Smooth muscle cell (in vitro differentiated cells): ENCODE results near the gene AGBL2. TPM values are rescaled to one million over a fixed set of nuclear protein-coding genes. Genes with fewer than 3 reads are reported as not detected.

Experiments
- DNase-seq: peaks from one replicate; lab custom pipeline; 2025; ENCODE audit not compliant: unreplicated experiment; lab: John Stamatoyannopoulos, UW
- H2AFZ ChIP-seq: fragments of 200-600 bp; sonication (generic); 2 replicates; pipeline ENCODE4 v1.6.0; 2016; ENCODE audit warnings: antibody characterized with exemption, low read depth, mild to moderate bottlenecking
- H3F3A ChIP-seq: fragments of 200-600 bp; sonication (generic); 2 replicates; pipeline ENCODE4 v1.6.0; 2017; ENCODE audit warnings: antibody characterized with exemption, low read depth
- H3K27ac ChIP-seq: fragments of 200-600 bp; sonication (generic); 2 replicates; pipeline ENCODE4 v1.5.1; 2016; ENCODE audit warnings: low read depth, mild to moderate bottlenecking
- H3K27me3 ChIP-seq: fragments of 200-600 bp; sonication (generic); 2 replicates; pipeline ENCODE4 v1.6.1; 2016; ENCODE audit warnings: low read depth, mild to moderate bottlenecking
- H3K36me3 ChIP-seq: fragments of 200-600 bp; sonication (generic); 2 replicates; pipeline ENCODE4 v1.5.1; 2016; ENCODE audit warnings: low read depth
- H3K4me1 ChIP-seq: fragments of 200-600 bp; sonication (generic); 2 replicates; pipeline ENCODE4 v1.5.1; 2016; ENCODE audit warnings: low read depth
- H3K4me2 ChIP-seq: fragments of 200-600 bp; sonication (generic); 2 replicates; pipeline ENCODE4 v1.6.0; 2016; ENCODE audit warnings: mild to moderate bottlenecking
- H3K4me3 ChIP-seq: fragments of 200-600 bp; sonication (generic); 2 replicates; pipeline ENCODE4 v1.5.1; 2016; ENCODE audit warnings: mild to moderate bottlenecking
- H3K79me2 ChIP-seq: fragments of 200-600 bp; sonication (generic); 2 replicates; pipeline ENCODE4 v1.6.0; 2016; ENCODE audit warnings: low read depth, mild to moderate bottlenecking
- H3K9ac ChIP-seq: fragments of 200-600 bp; sonication (generic); 2 replicates; pipeline ENCODE4 v1.6.0; 2016; ENCODE audit warnings: low read depth
- H3K9me3 ChIP-seq: fragments of 200-600 bp; sonication (generic); replicated peaks from 2 replicates; pipeline ENCODE4 v1.5.1; 2016; ENCODE audit warnings: low read depth
- H4K20me1 ChIP-seq: fragments of 200-600 bp; sonication (generic); 2 replicates; pipeline ENCODE4 v1.6.0; 2016; ENCODE audit warnings: low read depth
- CTCF ChIP-seq: fragments of 200-600 bp; sonication (generic); IDR thresholded peaks from 2 replicates; pipeline ENCODE4 v1.5.1; 2017; ENCODE audit warnings: borderline replicate concordance, mild to moderate bottlenecking, antibody characterized with exemption; ENCODE audit not compliant: insufficient read depth, poor library complexity, severe bottlenecking
- WGBS: methylation state at CpG from one replicate; pipeline ENCODE4 v1.1.7; 2016; ENCODE audit warnings: low lambda C conversion rate; 5-methylcytosine and 5-hydroxymethylcytosine counted together
- polyA plus RNA-seq: library from polyadenylated mRNA; unstranded; fragments of >200 nt; fragmentation: Nextera tagmentation; extraction: Ambion mirVana; gene quantifications from 2 replicates; pipeline ENCODE4 v1.2.1, GENCODE V29; 2016
- total RNA-seq: library from RNA; depleted of rRNA; stranded (reverse); fragments of >200 nt; gene quantifications from 2 replicates; pipeline ENCODE4 v1.2.3, GENCODE V29; 2014

Gene AGBL2
- total and polyA plus RNA-seq, 2 experiments from 2014 or later: 1.1 TPM; not detected in 1

GRCh38 chr11:47724041-47724729 is 9.0 kb upstream of the AGBL2 start:
- H3K36me3 ChIP-seq: peaks cover 25% of the 10 kb centered on the region
- TF ChIP-seq CTCF: no peak
- no peak for DNase-seq
- H3K4me3 ChIP-seq: no peak overlapping the region
- H4K20me1 ChIP-seq: peaks cover 20% of the 10 kb centered on the region
- H3F3A ChIP-seq: peaks cover 14% of the 10 kb centered on the region
- H3K9ac ChIP-seq: no peak overlapping the region
- no peaks in the 10 kb centered on the region for H3K27me3 ChIP-seq
- H3K9me3 ChIP-seq: no peaks in the 10 kb centered on the region
- no peak overlapping the region for H2AFZ ChIP-seq
- H3K79me2 ChIP-seq: no peaks in the 10 kb centered on the region
- 63% methylated on average over 6 of the region's 6 CpGs for WGBS
- no peaks in the 10 kb centered on the region for H3K4me1 ChIP-seq
- H3K4me2 ChIP-seq: no peak overlapping the region
- H3K27ac ChIP-seq: no peak overlapping the region

GRCh38 chr11:47723041-47723440 is 7.9 kb upstream of the AGBL2 start:
- Histone ChIP-seq H3K9me3 (no peaks in the 10 kb centered on the region), H2AFZ (no peak overlapping the region), H3K9ac (no peak overlapping the region), H3F3A (peaks cover 19% of the 10 kb centered on the region), H3K27ac (no peak overlapping the region), H3K4me1 (no peaks in the 10 kb centered on the region), H4K20me1 (peaks cover 17% of the 10 kb centered on the region), H3K79me2 (no peaks in the 10 kb centered on the region), H3K4me3 (no peak overlapping the region), H3K4me2 (no peak overlapping the region), H3K36me3 (peaks cover 22% of the 10 kb centered on the region), H3K27me3 (no peaks in the 10 kb centered on the region)
- no peak for TF ChIP-seq CTCF
- DNase-seq: no peak
- 94% methylated on average over 3 of the region's 3 CpGs for WGBS

- no peak for TF ChIP-seq CTCF
- Histone ChIP-seq H3K79me2 (no peaks in the 10 kb centered on the region), H3K4me1 (no peaks in the 10 kb centered on the region), H3K4me2 (no peak overlapping the region), H3K4me3 (no peak overlapping the region), H3F3A (peaks cover 26% of the 10 kb centered on the region), H3K27ac (no peak overlapping the region), H2AFZ (no peak overlapping the region), H4K20me1 (no peaks in the 10 kb centered on the region), H3K36me3 (peaks cover 22% of the 10 kb centered on the region), H3K27me3 (no peaks in the 10 kb centered on the region), H3K9ac (no peak overlapping the region), H3K9me3 (no peaks in the 10 kb centered on the region)
- over 99% methylated on average over 12 of the region's 12 CpGs for WGBS
- DNase-seq: no peak
Measured at GRCh38 chr11:47720651-47721050, 5.5 kb upstream of the AGBL2 start.

GRCh38 chr11:47716692-47717091 is 1.5 kb upstream of the AGBL2 start:
- H3K9me3 ChIP-seq: no peaks in the 10 kb centered on the region
- no peaks in the 10 kb centered on the region for H4K20me1 ChIP-seq
- H3K79me2 ChIP-seq: no peaks in the 10 kb centered on the region
- H3K36me3 ChIP-seq: peaks cover 6% of the 10 kb centered on the region
- WGBS: 94% methylated on average over 5 of the region's 5 CpGs
- H3K27me3 ChIP-seq: no peaks in the 10 kb centered on the region
- no peak overlapping the region for H2AFZ ChIP-seq
- DNase-seq: no peak
- peaks cover 18% of the 10 kb centered on the region for H3F3A ChIP-seq
- H3K27ac ChIP-seq: no peak overlapping the region
- H3K4me3 ChIP-seq: no peak overlapping the region
- no peaks in the 10 kb centered on the region for H3K4me1 ChIP-seq
- no peak overlapping the region for H3K4me2 ChIP-seq
- no peak overlapping the region for H3K9ac ChIP-seq
- no peak for TF ChIP-seq CTCF
